ENCODE results near the gene TEX14. TPM values are rescaled to one million over a fixed set of nuclear protein-coding genes. Genes with fewer than 3 reads are reported as not detected.

TEX14 gene
- total RNA-seq, 6 donors from 2014 or later = 0.10 to 1.4 (median 0.63) TPM

GRCh38 chr17:58576679-58577367 lies 115.0 kb downstream of the TEX14 start:
- TF ChIP-seq POLR2AphosphoS5 (IDR thresholded peaks at IDR 0.05) (no peak), EP300 (IDR thresholded peaks at IDR 0.05) (no peak), POLR2A (IDR thresholded peaks at IDR 0.05) (no peak), CTCF (IDR thresholded peaks at IDR 0.05) (no peak)
- Histone ChIP-seq H3K36me3 (no peaks in the 10 kb centered on the region), H3K27me3 (no peaks in the 10 kb centered on the region), H3K4me1 (no peaks in the 10 kb centered on the region), H3K27ac (no peak overlapping the region), H3K4me3 (no peak overlapping the region), H3K9me3 (no peaks in the 10 kb centered on the region)
- ATAC-seq (ENCODE audit: low FRiP score in 2 of 2) = no peak
- WGBS, 2 donors = 44 to 53% methylated on average over 3 of the region's 3 CpGs
- no peak for DNase-seq

DNA sequence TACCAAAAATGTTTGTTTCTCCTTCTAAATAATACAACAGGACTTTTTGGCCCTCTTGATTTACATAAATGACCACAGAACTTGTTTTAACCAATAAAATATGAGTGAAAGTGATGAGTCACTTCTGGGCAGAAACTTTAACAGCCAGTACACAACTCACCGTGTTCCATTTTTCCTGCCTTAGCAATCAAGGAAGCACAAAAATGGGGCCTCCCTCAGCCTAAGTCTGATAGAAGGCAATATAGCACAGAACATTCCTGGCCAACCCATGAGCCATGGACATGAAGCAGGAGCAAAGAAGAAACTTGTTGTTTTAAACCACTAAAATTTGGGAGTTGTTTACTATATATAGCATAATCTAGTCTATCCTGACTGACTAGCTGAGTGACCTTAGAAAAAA lies 116.3 kb downstream of the TEX14 start:
- H3K4me3 ChIP-seq = no peak overlapping the region
- H3K4me1 ChIP-seq = no peaks in the 10 kb centered on the region
- no peaks in the 10 kb centered on the region for H3K27me3 ChIP-seq
- 20 to 33% methylated on average over 1 of the region's 1 CpG for WGBS, 2 donors
- TF ChIP-seq POLR2A (IDR thresholded peaks at IDR 0.05) = no peak
- TF ChIP-seq EP300 (IDR thresholded peaks at IDR 0.05) = no peak
- no peaks in the 10 kb centered on the region for H3K9me3 ChIP-seq
- H3K27ac ChIP-seq = no peak overlapping the region
- DNase-seq (no peak), ATAC-seq (ENCODE audit: low FRiP score in 2 of 2) (no peak)
- H3K36me3 ChIP-seq = no peaks in the 10 kb centered on the region

- H3K27ac ChIP-seq = no peak overlapping the region
- no peaks in the 10 kb centered on the region for H3K27me3 ChIP-seq
- DNase-seq (no peak), ATAC-seq (ENCODE audit: low FRiP score in 2 of 2) (no peak)
- TF ChIP-seq EP300 (IDR thresholded peaks at IDR 0.05) (no peak), CTCF (IDR thresholded peaks at IDR 0.05) (no peak), POLR2A (IDR thresholded peaks at IDR 0.05) (no peak), POLR2AphosphoS5 (IDR thresholded peaks at IDR 0.05) (no peak)
- no peaks in the 10 kb centered on the region for H3K36me3 ChIP-seq
- no peaks in the 10 kb centered on the region for H3K4me1 ChIP-seq
- no peak overlapping the region for H3K4me3 ChIP-seq
- WGBS, 2 donors = 83 to 86% methylated on average over 4 of the region's 4 CpGs
- H3K9me3 ChIP-seq = no peaks in the 10 kb centered on the region
These were observed 117.8 kb downstream of the TEX14 start for GRCh38 chr17:58574025-58574424.

DNA sequence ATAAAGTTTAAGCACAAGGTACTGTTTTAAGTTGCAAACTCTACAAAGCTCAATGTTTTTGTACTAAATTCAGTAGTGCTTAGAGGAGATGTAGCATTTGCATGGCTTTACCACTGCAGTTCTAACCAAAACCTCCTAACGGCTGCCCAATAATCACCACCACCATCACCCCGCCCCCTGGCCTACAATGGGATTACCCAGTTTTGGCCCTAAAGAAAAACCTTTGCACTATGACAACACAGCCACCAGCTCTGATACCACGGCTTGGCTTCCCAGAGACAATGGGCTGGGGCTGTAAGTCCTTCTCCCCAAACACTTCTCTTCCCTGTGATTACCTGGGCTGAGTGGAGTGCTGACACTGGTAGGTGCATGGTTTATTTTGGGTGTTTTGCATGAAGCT lies 119.0 kb downstream of the TEX14 start:
- Histone ChIP-seq H3K9me3 (no peaks in the 10 kb centered on the region), H3K4me1 (no peaks in the 10 kb centered on the region), H3K36me3 (no peaks in the 10 kb centered on the region), H3K4me3 (no peak overlapping the region), H3K27ac (no peak overlapping the region), H3K27me3 (no peaks in the 10 kb centered on the region)
- 92 to 93% methylated on average over 3 of the region's 3 CpGs for WGBS, 2 donors
- no peak for DNase-seq
- TF ChIP-seq POLR2A (IDR thresholded peaks at IDR 0.05) (no peak), EP300 (IDR thresholded peaks at IDR 0.05) (no peak), CTCF (IDR thresholded peaks at IDR 0.05) (no peak), POLR2AphosphoS5 (IDR thresholded peaks at IDR 0.05) (no peak)
- no peak for ATAC-seq (ENCODE audit: low FRiP score in 2 of 2)

GRCh38 chr17:58570758-58571157 lies 121.1 kb downstream of the TEX14 start:
- WGBS, 2 donors = 94 to 98% methylated on average over 4 of the region's 4 CpGs
- H3K4me1 ChIP-seq = no peaks in the 10 kb centered on the region
- no peaks in the 10 kb centered on the region for H3K9me3 ChIP-seq
- DNase-seq (no peak), ATAC-seq (ENCODE audit: low FRiP score in 2 of 2) (no peak)
- no peak overlapping the region for H3K27ac ChIP-seq
- no peaks in the 10 kb centered on the region for H3K36me3 ChIP-seq
- TF ChIP-seq POLR2A (IDR thresholded peaks at IDR 0.05) = no peak
- no peak for TF ChIP-seq CTCF (IDR thresholded peaks at IDR 0.05)
- no peaks in the 10 kb centered on the region for H3K27me3 ChIP-seq
- no peak overlapping the region for H3K4me3 ChIP-seq
